HuH-7.5 (cell line): ENCODE measurements around the gene CIROP.

ENCODE experiments used
- DNase-seq: peaks from one replicate; pipeline ENCODE4 v3.0.0; 2011; ENCODE audit warnings: low spot score

CIROP gene

DNA sequence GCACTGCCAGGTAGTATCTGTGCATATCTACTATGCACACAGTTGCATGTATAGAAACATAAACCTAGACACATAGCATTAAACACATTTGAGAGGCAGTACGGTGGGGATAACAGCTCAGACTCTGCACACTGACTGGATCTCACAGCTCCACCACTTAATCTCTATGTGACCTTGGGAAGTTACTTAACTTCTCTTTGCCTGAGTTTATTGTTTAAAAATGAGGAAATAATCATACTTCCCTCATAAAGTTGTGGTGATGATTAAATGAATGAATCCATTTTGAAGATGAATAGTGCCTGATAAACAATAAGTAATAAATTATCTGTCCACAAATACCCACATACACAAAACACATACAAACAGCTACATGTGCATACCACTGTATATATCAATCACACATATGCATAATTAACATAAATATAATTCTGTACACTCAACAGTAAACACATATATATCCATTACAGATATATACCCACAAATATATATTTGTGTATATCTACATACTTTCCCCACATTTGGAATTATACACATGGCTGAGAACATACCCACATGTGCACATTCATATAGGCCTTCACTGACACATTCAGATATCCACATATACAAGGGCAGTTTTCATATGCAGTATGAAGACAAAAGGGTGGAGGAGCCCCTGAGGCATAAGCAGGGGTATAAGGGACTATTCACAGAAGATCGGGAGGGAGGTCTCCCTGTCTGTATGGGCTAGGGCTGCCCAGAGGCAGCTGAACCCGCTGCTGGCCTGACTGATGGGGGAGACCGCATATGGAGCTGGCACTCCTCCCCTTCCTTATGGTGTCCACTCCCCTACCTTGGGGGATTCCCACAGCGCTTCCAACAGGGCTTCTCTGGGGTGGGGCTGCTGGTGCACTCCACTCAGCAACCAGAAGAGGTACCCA, 53.4 kb downstream of the CIROP start:
- no peak for DNase-seq
